Brain microvascular endothelial cell (primary cell): ENCODE measurements around the gene IDI2.

Source experiments
- DNase-seq: peaks from one replicate; pipeline ENCODE4 v3.0.0-alpha.2; 2020
- H3K27ac ChIP-seq: fragments of 250-450 bp; sonication (Bioruptor Pico); 2 replicates; pipeline ENCODE4 v1.5.1; 2020; ENCODE audit warnings: mild to moderate bottlenecking, moderate library complexity
- H3K27me3 ChIP-seq: fragments of 250-450 bp; sonication (Bioruptor Pico); replicated peaks from 2 replicates; pipeline ENCODE4 v1.5.1; 2020; ENCODE audit warnings: mild to moderate bottlenecking
- H3K36me3 ChIP-seq: fragments of 250-450 bp; sonication (Bioruptor Pico); replicated peaks from 2 replicates; pipeline ENCODE4 v1.5.1; 2020; ENCODE audit warnings: mild to moderate bottlenecking
- H3K4me3 ChIP-seq: 2 replicates; pipeline ENCODE4 v1.5.1; 2011; ENCODE audit warnings: low read depth, mild to moderate bottlenecking, control low read depth, low read length, moderate library complexity
- in situ Hi-C: cut with HindIII; loops from 2 replicates; pipeline ENCODE4 v1.10.0; 2017; ENCODE audit warnings: low sequenced_read_pairs, low pct_ligation_motif_present
- TF ChIP-seq, protein P1 (sequence below): IDR thresholded peaks from 2 replicates; pipeline ENCODE4 v1.5.1; 2011; ENCODE audit warnings: low read depth, mild to moderate bottlenecking, moderate library complexity, low read length, control low read depth, inconsistent platforms; ENCODE audit errors: missing control alignments

IDI2 gene

DNA sequence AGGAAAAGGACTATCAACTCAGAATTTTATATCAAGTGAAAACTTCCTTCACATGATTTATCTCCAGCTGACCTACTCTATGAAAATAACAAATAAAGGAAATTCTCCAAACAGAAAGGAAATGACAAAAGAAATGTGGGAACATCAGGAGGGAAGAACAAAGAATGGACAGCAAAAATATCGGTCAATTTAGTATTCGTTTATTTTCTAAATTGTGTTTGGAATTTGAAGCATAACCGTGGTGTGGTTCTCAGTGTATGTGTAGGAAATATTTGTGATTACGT, 39.2 kb upstream of the IDI2 start:
- DNase-seq = no peak

GRCh38 chr10:1063232-1063865, 37.7 kb upstream of the IDI2 start:
- TF ChIP-seq, protein P1, sequence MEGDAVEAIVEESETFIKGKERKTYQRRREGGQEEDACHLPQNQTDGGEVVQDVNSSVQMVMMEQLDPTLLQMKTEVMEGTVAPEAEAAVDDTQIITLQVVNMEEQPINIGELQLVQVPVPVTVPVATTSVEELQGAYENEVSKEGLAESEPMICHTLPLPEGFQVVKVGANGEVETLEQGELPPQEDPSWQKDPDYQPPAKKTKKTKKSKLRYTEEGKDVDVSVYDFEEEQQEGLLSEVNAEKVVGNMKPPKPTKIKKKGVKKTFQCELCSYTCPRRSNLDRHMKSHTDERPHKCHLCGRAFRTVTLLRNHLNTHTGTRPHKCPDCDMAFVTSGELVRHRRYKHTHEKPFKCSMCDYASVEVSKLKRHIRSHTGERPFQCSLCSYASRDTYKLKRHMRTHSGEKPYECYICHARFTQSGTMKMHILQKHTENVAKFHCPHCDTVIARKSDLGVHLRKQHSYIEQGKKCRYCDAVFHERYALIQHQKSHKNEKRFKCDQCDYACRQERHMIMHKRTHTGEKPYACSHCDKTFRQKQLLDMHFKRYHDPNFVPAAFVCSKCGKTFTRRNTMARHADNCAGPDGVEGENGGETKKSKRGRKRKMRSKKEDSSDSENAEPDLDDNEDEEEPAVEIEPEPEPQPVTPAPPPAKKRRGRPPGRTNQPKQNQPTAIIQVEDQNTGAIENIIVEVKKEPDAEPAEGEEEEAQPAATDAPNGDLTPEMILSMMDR = no peak
- Histone ChIP-seq H3K27ac (no peak overlapping the region), H3K4me3 (no peak overlapping the region), H3K27me3 (no peaks in the 10 kb centered on the region), H3K36me3 (peaks cover 7% of the 10 kb centered on the region)
- in situ Hi-C loops = no loop called here
- DNase-seq = no peak

More for the DNA sequence above, 39.2 kb upstream of the IDI2 start:
- H3K27me3 ChIP-seq = no peaks in the 10 kb centered on the region
- peaks cover 7% of the 10 kb centered on the region for H3K36me3 ChIP-seq
- TF ChIP-seq, protein P1 = no peak
- H3K27ac ChIP-seq = no peak overlapping the region
- no peak overlapping the region for H3K4me3 ChIP-seq
- in situ Hi-C loops = no loop called here

GRCh38 chr10:1061930-1062774, 36.5 kb upstream of the IDI2 start:
- Histone ChIP-seq H3K27me3 (no peaks in the 10 kb centered on the region), H3K4me3 (no peak overlapping the region), H3K27ac (peak overlapping the region; percentile 18), H3K36me3 (peaks cover 7% of the 10 kb centered on the region)
- TF ChIP-seq, protein P1 = no peak
- in situ Hi-C loops = no loop called here
- peak; percentile 65 for DNase-seq

DNA sequence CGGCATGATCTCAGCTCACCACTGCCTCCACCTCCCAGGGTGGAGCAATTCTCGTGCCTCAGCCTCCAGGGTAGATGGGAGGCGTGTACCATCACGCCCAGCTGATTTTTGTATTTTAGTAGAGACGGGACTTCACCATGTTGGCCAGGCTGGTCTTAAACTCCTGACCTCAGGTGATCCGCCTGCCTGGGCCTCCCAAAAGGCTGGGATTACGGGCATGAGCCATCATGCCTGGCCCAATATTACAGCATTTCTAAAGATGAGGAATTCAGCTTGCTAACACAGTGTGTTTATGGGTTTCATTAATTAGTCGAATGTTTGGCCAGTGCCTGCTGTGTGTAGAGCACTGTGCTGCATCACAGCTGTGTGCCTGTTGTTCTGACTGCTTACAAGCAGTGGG, 34.2 kb upstream of the IDI2 start:
- TF ChIP-seq, protein P1 = no peak
- peaks cover 7% of the 10 kb centered on the region for H3K36me3 ChIP-seq
- DNase-seq = no peak
- in situ Hi-C loops = no loop called here
- no peak overlapping the region for H3K27ac ChIP-seq
- H3K4me3 ChIP-seq = no peak overlapping the region
- H3K27me3 ChIP-seq = no peaks in the 10 kb centered on the region

GRCh38 chr10:1058017-1058416, 32.4 kb upstream of the IDI2 start:
- Histone ChIP-seq H3K36me3 (no peaks in the 10 kb centered on the region), H3K4me3 (no peak overlapping the region), H3K27me3 (no peaks in the 10 kb centered on the region), H3K27ac (no peak overlapping the region)
- in situ Hi-C loops = no loop called here
- DNase-seq = no peak
- TF ChIP-seq, protein P1 = no peak
